Stimulated activated CD8-positive, alpha-beta memory T cell treated with anti-CD3 and anti-CD28 coated beads, Interleukin-12 subunit alpha, Interleukin-12 subunit beta, amount 100 ng/mL, for 1 hour (primary cell): ENCODE results near the gene TMEM192.
"Not testable (repeated sequence)": the region's sequence is repeated elsewhere in the genome, so short reads cannot be mapped to it uniquely, and the experiment has no call there.

ENCODE experiments used
- DNase-seq: peaks from one replicate; pipeline ENCODE4 v3.0.0-alpha.2; 2020; ENCODE audit warnings: low read depth

TMEM192 gene

DNA sequence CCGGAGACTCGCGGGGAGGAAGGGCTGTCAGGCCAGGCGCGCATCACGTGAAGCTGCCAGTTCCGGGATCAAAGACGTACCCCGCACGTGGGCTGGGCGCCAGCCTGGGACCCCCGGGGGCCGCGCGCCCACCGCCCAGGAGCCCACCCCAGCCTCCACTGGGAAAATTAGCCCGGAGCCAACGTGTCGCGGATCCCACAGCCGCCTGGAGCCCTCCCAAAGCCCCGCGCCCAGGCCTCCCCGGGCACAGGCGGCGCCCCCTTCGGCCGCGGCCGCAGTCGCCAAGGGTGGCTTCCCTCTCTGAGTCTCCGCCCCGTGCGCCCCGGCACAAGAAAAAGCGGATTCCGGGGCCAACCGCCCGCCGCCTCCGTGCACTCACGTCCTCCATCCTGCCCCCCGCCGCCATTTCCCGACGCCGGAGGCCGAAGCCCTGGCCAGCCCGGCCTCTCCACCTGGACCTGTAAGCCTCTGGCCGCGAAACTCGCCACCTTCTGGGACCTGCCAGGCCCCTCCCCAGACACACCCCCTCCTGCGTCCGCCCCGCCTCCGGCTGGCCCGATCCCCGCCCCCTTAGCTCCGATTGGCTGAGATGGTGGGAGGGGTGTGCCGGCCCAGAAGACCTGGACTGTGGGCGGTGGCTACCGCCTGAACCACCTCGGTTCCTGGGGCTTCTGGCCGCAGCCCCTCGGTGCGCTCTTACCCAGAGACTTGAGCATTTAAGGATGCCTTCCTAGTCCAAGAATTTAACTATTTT lies at the start of gene TMEM192:
Gene TMEM192, minus strand, starts transcription at position 493 of the 754 bp plus-strand sequence. Its CDS starts 87 bp downstream, at position 406.
- peak; percentile 86 for DNase-seq

DNA sequence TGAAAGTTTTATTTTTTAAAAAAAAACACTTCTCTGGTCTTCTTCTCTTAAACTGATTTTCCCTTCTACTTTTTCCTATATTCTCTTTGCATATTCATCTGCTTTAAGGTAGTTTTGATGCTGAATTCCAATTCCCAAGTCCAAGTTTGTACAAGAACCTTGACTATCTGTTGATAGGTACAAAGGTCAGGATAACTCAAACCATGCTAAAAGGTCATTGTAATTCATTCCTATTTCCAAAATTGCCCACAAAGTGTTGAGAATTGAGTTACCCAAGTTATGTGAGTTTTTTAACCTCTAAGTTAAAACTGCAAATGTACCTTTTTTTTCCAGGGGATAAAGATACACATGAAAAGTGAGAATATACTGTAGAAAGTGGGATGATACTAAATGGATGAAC lies 46.1 kb upstream of the TMEM192 start:
- DNase-seq = no peak

DNA sequence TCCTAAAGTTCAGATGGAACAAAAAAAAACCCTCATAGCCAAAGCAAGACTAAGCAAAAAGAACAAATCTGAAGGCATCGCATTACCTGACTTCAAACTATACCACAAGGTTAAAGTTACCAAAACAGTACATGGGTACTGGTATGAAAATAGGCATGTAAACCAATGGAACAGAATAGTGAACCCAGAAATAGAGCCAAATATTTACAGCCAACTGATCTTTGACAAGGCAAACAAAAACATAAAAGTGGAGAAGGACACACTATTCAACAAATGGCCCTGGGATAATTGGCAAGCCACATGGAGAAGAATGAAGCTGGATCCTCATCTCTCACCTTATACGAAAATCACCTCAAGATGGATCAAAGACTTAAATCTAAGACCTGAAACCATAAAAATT lies 44.2 kb upstream of the TMEM192 start:
- DNase-seq = no peak

DNA sequence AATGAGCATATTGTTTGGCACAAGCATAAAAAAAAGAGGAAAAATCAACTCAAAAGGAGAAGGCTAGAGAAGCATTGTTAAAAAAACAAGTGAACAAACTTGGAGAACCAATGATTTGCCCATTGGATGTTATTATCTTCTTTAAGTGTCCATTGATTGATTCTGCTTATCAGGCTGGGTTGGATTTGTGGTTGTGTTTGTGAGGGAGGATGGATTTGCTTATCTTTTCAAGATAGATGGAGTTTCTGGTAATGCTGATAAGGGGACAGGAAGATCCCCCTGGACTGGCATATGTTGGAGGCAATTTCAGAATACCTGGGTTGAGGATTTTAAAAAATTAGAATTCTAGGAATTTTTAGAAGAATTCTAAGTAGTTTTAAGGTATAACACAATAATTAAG lies 41.8 kb upstream of the TMEM192 start:
- no peak for DNase-seq

DNA sequence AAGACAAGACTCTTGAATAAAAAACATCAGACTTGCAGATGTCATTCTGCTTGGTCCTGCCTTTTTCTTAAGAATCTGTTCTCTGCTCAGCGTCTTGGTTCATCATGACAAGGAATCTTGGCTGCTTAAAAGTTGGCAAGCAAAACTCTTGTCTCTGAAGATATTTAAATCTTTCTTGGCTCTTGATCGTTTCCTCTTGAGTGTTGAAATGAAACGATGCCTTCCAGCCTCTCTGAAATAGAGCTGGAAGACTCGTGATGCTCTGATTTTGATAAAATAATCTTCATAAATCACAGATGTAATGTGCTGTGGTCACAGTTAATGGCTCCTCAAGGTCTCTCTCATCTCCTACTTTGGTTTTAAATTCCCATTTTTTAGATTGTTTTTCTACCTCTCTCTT lies 39.9 kb upstream of the TMEM192 start:
- no peak for DNase-seq

DNA sequence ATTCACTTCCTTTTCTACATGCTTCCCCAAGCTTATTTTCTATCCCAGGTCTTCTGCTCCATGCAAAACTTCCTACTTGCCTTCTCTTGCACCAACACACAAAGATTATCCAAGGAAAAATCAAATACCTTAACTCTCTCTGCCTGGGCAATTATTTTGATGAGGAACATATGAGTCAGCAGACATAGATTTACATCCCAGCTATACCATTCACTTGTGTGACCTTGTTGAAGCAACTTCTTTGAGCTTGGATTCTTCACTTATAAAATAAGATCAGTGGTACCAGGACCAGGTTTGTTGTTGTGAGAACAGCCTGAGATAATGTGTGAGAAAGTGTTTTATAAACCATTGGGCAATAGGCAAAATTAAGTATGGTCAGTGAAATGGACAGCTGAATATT lies 39.1 kb upstream of the TMEM192 start:
- no peak for DNase-seq

- no peak for DNase-seq
These were observed 37.9 kb upstream of the TMEM192 start for GRCh38 chr4:165150545-165150944.

- no peak for DNase-seq
These were observed 26.2 kb upstream of the TMEM192 start for GRCh38 chr4:165138843-165139242.

GRCh38 chr4:165137205-165137604 lies 24.5 kb upstream of the TMEM192 start:
- DNase-seq = no peak

- DNase-seq = no peak
These were observed 23.9 kb upstream of the TMEM192 start for GRCh38 chr4:165136529-165136928.

- no peak for DNase-seq
These were observed 20.5 kb upstream of the TMEM192 start for GRCh38 chr4:165133150-165133549.

- DNase-seq = peak; percentile 72
These were observed 18.7 kb upstream of the TMEM192 start for GRCh38 chr4:165131247-165131832.

DNA sequence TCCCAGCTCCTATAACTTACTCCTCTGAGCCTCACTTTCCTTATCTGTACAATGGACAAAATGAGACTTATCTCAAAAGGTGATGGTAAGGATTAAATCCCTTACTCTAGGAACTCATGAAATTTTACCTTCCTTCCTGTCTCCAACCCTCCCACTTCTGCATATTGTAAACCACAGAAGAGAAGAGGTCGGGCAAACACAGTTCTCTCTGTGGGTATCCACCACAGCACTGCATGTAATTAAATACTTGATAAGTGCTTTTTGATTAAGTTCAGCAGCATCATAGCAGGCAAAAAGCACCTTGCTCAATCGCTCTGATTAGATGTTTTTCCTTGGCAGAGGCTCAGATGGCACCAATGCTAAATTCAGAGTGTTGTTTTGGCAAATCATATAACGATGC lies 17.3 kb upstream of the TMEM192 start:
- no peak for DNase-seq

DNA sequence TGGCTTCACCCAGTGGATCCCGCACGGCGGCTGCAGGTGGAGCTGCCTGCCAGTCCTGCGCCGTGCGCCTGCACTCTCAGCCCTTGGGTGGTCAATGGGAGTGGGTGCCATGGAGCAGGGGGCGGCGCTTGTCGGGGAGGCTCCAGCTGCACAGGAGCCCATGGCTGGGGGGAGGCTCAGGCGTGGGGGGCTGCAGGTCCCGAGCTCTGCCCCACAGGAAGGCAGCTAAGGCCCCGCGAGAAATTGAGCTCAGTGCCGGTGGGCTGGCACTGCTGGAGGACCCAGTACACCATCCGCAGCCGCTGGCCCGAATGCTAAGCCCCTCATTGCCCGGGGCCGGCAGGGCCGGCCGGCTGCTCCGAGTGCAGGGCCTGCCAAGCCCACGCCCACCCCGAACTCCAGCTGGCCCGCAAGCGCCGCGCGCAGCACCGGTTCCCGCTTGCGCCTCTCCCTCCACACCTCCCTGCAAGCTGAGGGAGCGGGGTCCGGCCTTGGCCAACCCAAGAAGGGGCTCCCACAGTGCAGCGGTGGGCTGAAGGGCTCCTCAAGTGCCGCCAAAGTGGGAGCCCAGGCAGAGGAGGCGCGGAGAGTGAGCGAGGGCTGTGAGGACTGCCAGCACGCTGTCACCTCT lies 13.3 kb upstream of the TMEM192 start:
- DNase-seq = not testable (repeated sequence)

- no peak for DNase-seq
These were observed 11.8 kb upstream of the TMEM192 start for GRCh38 chr4:165124488-165124887.

DNA sequence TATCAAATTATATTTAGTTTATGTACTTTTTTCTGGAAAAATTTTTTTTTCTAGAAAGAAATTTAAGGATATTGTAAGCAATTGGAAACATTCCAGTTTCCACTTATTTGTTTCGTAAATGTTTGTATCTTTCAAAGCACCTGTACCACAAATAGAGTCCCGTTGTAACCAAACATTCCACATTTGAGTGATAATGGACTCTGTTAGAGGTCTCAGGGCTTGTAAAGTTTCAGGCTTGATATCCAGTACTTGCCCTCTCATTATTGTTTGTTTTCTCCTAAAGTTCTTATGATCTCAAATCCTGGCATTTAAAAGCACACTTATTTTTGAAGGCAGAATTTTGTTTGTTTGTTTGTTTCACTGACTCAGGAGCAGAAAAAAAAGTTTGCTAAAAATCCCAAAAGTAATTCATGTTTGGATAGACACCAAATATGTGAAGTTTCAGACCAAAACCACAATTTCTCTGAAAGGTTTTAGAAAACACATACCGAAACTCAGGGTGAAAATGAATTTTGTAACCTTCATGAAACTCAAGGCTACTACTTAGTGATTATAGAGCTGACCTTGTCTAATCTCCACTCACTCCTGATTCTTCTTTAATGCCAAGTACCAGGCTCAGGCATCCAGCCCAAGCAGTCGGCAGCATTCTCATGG lies 5.7 kb upstream of the TMEM192 start:
- DNase-seq = no peak

GRCh38 chr4:165115301-165115700 lies 2.6 kb upstream of the TMEM192 start:
- no peak for DNase-seq

DNA sequence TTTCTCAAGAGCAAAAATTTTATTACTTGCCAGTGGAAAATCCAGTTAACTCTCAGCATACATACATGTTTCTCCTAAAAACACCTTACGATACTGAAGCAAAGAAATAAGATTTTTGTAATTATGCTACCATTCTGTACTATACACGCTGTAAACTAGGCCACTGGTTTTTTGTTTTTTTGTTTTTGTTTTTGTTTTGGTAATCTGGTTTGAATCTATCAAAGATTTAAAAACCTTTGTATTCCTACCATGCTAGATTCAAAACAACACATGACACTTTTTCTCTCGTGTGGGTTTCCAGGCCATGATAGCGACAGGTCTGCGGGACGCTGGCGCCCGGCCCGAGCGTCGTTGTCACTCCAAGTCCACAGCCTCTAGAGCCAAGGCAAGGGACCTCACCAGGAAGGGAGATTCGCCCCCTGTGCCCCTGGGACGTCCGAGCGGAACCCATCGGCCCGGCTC lies 723 bp downstream of the TMEM192 start:
- DNase-seq = no peak

- no peak for DNase-seq
These were observed 6.1 kb downstream of the TMEM192 start for GRCh38 chr4:165106518-165106917.

DNA sequence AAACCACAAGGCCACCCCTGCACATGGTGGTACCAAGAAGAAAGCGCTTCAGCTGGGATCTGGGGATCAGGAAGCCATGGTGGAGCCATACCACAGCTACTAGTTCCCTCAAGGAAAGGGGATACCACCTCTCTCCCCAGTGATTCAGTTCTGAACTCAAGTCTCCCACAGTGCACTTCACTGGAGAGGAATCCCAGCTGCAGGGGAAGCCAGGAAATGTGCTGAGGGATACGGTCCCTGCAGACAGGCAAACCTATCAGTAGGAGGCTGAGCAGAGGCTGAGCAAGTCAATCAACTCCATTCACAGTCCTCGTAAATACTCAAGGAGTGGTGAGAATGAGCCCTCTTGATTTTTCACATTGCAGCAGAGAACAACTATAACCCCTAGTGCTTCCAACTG lies 11.0 kb downstream of the TMEM192 start:
- DNase-seq = no peak

- no peak for DNase-seq
These were observed 15.9 kb downstream of the TMEM192 start for GRCh38 chr4:165096776-165097175.

DNA sequence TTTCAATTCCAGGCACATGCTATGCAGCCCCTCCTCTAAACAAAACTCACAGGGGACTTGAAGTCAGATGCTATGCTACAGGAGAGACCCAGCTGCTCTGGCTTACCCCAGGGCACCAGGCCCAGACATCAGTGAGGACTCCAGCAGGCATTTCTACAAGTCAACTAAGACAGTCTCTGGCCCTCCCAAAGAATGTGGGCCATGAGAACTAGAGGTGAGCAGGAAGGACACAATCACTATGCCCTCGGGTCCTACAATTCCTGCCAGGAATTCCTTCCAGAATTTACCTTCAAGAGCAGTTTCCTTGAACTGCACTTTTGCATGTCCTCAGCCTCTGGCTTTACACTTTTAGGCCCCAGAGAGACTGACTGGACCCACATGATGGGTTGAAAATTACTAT lies 17.4 kb downstream of the TMEM192 start:
- DNase-seq = no peak

DNA sequence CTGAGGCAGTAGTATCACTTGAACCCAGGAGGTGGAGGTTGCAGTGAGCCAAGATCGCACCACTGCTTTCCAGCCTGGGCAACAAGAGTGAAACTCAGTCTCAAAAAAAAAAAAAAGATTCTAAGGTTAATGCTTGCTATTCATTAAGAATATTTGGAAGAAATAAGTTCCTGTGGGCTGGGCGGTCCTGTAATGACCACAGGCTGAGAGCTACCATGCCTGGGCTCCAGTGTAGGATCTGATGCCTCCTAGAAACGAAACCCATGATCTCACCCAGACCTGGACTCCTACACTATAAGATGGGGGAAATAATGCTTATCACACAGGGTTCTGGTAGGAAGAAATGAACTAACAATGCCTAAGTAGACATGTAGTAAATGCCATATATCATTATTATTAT lies 17.8 kb downstream of the TMEM192 start:
- DNase-seq = no peak
